Colon (tissue), 2 donors: ENCODE results near the gene IPO4.

Experiments
- FAIRE-seq: peaks from 2 replicates; lab custom pipeline; 2012; peaks lifted over from hg19 to GRCh38; lab: Jason Lieb, UNC
- donor health status: control.
- donor health status: control.

The IPO4 gene

DNA sequence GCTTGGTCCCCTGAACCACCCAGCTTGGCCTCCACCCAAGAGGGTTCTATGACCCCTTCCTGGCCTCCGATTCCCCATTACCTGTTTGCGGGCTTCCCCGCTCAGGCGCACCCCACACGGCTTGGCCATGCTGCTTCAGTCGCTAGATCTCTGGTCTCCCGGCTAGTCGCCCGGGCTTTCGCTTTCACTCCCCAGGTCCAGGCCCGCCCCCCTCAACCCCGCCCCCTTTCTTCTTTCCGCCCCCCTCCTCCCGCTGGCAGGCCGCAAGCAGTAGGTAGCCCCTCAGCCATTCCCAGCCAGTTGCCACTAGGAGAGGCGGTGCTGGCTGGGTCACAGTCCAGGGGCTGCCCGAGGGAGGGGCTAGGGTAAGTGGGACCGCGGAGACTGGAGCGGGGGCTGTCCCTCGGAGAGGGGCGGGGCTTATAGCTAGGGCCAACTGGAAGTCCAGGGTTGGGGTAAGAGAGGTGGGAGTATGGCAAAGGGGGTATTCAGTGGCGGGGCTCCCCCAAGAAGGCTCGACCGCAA, 42.1 kb downstream of the IPO4 start, which contains the start of gene PSME2:
PSME2 (minus strand) TSS at position 158 of the 525 bp plus-strand sequence; CDS start at position 129, 29 bp downstream.
- FAIRE-seq = no peak

DNA sequence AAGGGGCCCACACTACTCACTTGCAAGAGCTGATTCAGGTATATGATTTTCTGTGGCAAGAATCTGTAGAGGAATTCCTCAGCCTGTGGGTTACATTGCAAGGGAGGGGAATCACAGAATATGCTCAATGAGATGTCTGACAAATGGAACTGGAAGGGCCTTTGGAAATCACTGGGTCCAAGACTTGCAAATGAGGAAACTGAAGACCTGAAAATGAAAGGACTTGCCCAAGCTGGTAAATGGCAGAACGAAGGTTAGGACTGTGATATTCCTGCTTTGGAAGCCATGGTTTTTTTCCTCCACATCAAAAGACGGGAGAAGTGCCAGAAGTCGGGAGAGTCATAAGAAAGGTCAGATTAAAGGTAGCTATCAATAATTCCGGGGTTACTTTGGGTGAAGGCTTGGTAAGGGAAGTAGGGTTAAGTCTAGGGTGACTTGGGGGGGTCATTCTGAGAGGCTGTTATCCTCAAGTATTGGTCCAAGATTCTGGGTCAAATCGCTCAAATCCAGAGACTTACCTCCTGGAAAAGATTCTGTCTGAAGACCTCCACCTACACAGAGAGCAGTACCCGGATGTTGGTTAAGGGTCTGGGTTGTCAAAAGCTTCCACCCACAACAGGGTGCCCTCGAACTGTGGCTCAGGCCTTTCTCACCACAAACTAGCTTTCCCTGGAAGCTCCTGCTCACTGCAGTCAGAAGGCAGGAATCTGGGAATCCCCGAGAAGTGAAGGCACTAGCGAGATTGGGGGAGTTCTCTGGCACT, 42.7 kb downstream of the IPO4 start:
- no peak for FAIRE-seq

DNA sequence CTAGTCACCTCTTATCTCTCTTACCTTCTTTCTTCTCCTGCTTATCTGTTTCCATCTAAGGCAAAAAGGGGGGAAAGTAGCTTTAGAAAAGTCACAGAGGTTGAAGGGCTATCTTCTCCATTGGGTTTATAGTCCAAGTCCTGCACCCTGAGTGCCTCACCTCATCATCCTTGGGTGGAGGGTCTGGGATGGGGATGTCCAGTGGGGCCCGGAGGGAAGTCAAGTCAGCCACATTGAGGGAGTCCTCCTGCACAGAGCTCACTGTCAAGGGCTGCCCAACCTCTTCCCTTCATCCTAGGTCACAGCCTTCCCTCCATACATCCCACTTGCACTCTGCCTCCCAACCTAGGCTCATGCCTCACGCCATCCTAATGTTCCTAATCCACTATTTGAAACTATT, 43.4 kb downstream of the IPO4 start:
- no peak for FAIRE-seq

DNA sequence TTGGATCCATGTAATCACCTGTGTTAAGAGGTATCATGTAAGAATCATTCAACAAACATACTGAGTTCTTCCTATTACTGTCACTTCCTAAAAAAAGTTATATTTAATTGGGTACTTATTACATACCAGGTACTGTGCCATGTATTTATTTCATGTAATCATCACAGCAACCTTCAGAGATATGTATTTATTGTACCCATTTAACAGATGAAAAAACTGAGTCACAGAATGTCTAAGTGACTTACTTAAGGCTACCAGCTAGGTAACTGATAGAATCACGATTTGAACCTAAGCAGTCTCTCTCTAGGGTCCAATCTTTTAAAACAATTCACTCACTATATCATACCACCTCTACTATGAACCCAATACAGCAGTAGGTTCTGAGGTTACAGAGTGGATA, 44.2 kb downstream of the IPO4 start:
- no peak for FAIRE-seq

DNA sequence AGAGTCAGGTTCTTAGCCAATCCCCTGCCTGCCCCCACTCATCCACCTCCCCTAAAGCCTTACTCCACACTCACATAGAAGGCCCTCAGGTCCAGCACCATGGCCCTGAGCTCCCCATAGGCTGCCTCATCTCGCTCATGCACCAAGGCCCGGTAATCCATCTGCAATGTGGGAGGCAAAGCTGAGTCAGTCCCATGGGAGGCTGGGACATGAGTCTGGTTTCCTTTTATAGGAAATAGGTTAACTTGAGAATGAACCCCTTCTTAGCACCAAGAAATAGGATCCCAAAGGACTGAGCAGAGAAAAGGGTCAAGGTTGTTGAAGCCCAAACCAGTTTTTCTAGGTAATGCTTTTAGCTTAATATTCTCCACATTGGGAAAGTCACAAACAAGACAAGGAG, 45.1 kb downstream of the IPO4 start:
- no peak for FAIRE-seq

DNA sequence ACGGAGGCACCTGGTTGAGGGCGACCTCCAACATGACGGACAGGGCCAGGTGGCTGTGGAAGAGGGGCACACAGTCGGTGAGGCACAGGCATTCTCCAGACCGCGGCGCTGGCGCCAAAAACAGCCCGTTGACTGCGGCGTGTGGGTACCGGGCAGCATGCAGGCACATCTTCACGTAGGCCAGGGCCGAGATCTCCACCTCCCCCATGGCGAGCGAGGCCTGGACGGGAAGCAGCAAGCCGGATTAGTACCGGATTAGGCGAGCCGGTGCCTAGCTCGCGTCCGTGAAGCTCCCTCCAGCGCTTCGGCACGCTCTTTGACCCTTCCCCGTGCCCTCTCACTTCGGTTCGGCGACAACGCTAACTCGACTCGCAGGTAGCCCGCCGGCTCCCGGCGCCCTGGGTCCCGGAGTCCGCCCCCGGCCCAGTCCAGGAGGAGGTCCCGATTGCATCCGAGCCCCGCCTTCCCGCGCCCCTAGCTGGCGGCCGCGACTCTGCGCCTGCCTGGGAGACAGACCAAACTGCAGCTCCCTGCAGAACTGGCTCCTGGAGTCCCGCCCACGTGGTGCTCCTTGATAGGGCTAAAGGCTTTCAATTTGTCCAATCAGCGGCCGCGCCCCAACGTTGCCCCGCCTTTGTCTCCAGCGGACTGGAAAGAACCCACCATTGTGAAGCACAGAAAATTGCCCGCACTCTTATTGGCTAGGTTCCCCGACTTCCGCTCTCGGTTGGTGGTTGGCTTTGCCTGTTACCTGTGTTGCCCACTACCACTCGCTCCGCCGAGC, 47.3 kb downstream of the IPO4 start, which contains the start of gene EMC9:
EMC9 (minus strand) TSS at position 495 of the 784 bp plus-strand sequence; CDS start at position 208, 287 bp downstream.
- FAIRE-seq = no peak

DNA sequence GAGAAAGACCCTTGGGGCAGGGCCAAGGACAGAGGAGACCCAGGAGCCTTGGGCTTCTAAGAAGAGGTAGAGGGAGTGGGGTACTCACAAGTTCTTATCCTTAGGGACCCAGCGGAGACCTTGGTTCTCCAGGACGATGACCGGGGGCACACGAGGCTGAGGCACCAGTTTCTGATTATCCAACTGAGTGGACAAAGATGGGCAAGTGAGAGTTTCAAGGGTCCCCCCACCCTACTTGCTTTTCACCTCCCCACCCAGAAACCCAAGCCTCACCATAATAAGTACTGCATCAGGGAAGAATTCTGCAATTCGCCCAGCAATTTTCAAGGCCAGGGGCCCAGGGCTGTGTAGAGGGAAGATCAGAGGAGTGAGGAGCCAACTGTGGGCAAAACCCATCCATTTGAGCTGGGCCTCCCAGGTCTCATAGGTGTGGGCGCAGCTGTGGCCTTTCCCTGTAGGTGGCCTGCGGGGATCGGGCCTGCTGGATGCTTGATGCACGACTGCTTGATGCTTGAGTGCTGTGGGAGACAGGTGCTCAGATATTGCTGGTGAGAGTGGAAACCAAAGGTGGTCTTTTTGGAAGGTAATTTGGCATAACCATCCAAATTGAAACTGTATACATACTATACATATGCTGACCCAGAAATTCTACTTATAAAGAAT, 49.2 kb downstream of the IPO4 start:
- no peak for FAIRE-seq

DNA sequence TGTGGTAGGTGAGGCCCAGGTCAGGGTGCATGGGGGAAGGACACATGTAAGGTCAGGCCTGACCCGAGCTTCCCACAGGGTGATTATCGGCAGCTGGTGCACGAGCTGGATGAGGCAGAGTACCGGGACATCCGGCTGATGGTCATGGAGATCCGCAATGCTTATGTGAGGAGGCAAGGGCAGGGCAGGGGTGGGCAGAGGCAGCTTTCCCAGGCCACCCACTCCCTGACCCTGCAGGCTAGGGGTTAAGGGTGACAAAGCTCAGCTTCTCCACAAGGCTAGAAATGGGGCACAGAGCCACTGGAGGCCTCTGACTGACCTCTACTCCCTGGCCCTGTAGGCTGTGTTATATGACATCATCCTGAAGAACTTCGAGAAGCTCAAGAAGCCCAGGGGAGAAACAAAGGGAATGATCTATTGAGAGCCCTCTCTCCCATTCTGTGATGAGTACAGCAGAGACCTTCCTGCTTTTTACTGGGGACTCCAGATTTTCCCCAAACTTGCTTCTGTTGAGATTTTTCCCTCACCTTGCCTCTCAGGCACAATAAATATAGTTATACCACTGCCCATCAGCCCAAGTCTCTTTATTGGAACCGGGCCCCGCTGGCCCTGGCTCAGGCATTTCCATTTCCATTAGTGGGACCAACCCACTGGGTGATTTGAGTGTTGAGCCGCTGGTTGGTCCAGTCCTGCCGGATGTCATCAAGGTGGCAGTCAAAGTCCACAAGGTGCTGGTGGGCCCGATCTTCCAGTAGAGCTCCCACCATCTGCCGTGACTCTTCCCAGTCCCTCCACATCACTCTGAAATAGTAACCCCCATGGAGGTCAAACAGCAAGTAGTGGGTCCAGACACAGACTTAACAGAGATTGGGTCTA, 50.0 kb downstream of the IPO4 start:
- FAIRE-seq = no peak

DNA sequence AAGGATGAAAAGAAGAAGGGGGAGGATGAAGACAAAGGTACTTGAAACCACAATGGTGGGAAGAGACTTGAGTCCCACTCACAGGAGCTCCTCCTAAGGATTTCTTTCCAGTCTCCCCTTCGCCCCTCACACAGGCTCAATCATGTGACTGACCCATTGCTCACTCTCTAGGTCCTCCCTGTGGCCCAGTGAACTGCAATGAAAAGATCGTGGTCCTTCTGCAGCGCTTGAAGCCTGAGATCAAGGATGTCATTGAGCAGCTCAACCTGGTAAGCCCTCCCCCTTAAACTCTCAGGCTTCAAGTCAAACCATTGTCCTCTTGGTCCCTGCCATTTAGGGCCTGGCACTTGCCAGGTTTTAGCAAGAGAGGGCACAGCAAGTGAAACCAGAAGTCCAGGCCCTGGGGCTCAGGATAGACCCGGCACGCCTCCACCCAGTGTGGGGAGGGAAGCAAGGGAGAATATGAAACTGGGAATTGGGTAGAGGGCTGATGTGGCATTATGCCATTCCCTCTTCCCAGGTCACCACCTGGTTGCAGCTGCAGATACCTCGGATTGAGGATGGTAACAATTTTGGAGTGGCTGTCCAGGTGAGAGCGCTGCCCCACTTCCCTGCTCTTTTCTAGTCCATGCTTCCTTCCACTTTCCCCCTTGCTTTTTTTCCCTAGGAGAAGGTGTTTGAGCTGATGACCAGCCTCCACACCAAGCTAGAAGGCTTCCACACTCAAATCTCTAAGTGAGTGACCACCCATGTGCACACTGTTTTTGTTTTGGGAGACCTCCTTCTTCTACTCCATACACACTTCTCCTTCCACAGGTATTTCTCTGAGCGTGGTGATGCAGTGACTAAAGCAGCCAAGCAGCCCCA, 50.9 kb downstream of the IPO4 start:
- FAIRE-seq = no peak

DNA sequence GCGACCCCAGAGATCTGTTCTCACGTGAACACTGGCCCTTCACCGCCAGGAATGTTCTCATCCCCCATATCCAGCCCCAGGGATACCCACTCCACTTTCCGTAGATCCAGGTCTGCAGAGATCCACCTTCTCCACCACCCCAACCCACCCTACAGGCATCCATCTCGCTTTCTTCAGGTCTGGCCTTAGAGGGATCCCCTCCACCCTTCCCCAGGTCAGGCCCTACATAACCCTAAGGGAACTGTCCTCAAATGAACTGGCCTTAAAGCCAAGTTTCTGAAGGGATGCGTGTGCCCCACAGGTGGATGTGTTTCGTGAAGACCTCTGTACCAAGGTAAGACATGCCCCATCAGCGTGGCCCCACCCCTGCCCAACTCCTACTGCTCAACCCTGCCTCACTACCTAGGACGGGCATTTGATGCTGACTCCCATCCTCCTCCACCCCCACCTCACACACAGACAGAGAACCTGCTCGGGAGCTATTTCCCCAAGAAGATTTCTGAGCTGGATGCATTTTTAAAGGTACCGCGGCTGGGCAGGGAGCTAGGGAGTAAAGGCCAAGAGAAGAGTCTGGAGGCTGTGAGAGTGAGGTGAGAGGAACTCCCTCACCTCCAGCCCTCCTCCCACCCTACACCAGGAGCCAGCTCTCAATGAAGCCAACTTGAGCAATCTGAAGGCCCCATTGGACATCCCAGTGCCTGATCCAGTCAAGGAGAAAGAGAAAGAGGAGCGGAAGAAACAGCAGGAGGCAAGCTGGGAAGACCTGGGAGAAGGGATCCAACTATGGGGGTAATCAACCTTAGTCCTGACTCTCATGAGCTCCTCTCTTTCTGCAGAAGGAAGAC, 51.7 kb downstream of the IPO4 start:
- no peak for FAIRE-seq

DNA sequence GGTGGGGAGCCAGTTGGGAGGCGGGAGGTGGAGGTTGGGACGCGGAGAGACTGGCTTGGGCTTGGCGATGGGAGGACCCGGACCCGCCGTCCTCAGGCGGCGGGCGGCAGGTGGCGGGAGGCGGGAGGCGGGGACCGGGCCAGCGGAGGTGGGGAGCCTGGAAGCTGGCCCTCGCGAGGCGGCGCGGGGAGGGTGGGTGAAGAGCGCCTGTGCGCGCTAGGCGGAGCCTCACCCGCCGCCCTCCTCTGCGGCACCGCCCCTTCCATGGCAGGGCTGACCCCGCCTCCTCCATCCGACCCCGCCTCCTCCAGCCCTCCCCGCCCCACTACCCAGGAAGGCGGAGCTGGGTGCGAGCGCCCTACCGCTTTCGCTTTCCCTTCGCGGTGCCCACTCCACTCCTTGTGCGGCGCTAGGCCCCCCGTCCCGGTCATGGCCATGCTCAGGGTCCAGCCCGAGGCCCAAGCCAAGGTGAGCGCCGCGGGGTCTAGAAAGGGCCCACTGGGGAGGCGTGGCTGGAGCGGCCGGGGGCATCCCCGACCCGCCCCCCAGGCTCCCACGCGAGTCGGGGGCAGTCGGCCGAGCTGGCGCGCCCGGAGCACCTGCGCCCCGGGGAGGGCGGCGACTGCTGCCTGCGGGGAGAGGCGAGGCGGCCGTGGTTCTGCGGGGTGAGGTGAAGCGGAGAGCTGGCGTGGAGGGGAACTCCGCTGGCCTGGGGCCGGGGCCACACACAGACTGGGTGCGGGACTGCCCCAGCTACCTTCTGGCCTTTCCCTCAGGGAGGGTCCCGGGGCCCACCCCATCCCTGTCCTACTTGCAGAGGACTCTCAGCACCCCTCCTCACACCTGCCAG, 52.6 kb downstream of the IPO4 start, which contains the start of gene PSME1:
PSME1 (plus strand) TSS at position 361 of the 850 bp plus-strand sequence; CDS start at position 430, 69 bp downstream.
- no peak for FAIRE-seq

DNA sequence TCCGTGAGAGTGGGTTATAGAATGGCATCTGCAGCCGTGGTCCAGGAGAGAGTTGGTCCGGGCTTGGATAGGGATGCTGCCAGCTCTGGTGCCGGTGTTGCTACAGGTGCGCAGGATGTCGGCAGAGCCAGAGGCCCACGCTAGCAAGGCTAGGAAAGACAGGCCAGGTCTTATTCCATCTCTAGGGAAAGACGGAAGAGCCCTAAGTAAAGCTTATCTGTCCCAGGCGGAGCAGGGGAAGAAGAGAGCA, 53.1 kb downstream of the IPO4 start:
- FAIRE-seq = no peak

DNA sequence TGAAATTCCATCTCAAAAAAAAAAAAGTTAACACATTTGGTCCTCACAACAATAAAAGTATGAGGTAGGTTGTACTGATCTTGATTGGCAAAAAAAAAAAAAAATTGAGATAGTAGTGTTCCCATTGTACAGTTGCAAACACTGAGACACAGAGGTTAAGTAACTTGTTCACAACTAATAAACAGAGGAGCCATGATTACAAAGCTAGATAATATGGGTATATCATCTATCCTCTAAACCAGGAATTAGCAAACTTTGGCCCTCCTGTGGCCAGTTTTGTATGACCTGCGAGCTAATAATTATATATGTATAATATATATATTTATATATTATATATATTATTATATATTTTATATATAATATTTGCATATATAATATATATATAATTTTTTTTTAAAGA, 54.9 kb downstream of the IPO4 start:
- FAIRE-seq = no peak

DNA sequence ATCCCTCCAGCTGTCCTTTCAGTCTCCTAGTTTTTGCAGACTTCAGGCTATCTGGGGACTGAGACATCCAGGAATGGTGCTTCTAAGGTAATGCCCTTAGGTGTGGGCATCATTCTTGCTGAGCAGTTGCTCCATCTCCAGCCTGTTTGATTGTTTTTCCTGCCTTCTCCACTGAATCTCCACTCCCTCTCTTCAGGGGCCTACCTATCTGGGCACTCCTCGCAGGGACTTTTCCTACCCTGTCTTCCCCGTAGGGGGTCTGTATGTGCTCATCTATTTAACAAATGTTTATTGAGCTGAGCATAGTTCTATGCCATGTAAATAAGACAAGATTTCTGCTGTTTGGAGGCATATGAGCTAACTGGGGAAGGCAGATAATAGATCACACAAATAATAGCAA, 55.6 kb downstream of the IPO4 start:
- no peak for FAIRE-seq

DNA sequence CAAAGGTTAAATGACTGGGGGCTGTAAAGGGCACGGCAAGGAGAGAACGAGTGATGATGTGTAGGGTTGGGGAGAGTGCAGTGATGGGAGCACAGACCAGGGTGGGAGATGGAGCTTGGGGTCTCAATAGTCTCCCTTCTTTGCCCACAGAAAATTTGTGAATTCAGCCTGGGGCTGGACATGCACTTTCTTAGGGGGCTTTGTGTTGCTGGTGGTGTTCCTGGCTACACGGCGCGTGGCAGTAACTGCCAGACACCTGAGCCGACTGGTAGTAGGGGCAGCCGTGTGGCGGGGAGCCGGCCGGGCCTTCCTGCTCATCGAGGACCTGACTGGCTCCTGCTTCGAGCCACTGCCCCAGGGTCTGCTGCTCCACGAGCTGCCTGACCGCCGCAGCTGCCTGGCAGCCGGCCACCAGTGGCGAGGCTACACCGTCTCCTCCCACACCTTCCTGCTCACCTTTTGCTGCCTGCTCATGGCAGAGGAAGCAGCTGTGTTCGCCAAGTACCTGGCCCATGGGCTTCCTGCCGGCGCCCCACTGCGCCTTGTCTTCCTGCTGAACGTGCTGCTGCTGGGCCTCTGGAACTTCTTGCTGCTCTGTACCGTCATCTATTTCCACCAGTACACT, 56.4 kb downstream of the IPO4 start:
- FAIRE-seq = no peak

DNA sequence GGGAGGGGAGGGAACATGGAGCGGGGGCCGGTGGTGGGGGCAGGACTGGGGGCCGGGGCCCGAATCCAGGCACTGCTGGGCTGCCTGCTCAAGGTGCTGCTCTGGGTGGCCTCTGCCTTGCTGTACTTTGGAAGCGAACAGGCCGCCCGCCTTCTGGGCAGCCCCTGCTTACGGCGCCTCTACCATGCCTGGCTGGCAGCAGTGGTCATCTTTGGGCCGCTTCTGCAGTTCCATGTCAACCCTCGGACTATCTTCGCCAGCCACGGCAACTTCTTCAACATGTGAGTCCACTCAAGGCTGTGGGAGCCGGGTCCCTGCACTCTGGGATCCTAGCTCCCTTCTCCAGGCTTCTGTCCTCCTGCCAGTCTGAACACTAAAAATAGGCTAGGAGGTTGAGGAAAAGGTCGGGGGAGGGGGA, 57.1 kb downstream of the IPO4 start:
- no peak for FAIRE-seq

DNA sequence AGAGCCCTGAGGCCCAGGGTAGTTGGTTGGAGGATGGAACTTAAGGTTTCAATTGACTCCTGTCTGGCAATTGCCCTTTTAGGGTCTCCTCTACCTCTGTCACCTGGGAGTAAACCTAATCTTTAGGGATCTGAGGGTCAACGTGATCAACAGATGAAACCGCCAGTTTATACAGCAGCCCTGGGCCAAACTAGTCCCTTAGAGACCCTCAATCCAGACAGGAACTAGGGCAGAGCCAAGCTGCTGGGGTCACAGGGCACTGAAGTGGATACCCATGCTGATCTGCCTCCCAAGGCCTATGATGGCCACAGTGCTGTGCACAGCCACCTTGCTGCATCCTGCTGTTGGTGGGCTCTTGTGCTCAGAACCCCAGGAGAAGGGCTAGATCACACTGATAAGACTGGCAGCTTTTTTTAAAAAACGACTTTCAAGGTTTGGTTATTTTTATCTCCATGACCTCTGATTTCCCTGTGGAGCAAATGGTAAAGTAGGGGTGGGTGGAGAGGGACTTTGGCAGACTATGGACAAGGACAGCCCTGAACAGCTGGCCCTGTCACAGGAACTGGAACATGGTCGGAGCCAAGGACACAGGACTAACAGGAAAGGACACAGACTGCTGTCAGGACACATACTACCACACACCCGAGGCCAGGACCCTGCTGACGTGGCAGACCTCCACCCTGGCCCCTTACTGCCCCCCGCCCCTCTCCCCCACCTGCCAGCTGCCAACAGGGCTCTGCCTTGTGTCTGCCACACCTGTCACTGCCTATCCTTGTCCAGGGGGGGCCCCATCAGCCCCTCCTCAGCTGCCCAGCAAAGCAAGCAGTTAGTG, 57.7 kb downstream of the IPO4 start:
- no peak for FAIRE-seq

DNA sequence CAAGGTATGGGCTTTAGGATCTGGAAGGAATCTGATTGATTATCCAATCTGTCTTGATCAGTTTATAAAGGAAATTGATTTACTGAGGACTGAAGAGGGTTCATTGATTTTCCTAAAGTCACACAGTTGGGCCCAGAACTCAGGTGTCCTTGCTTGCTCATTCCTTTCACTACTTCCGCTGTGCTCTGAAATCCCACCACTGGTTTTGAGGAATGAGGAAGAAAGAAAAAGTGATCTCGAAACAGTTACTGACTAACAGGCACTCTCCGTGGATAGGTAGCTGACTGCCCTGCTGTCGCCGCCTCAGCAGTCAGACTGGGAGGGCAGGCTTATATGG, 58.3 kb downstream of the IPO4 start, which contains the start of gene FITM1:
FITM1 (plus strand) TSS at position 280 of the 337 bp plus-strand sequence. CDS start 905 bp downstream, outside the sequence.
- no peak for FAIRE-seq
